GM18867 (cell line): ENCODE data around the gene TCF7L1.

Source experiments
- ATAC-seq: cut with Tn5 transposase; IDR thresholded peaks from one replicate; pipeline ENCODE4 v1.9.1; 2021; ENCODE audit warnings: mild to moderate bottlenecking, moderate library complexity; ENCODE audit not compliant: unreplicated experiment

The TCF7L1 gene

DNA sequence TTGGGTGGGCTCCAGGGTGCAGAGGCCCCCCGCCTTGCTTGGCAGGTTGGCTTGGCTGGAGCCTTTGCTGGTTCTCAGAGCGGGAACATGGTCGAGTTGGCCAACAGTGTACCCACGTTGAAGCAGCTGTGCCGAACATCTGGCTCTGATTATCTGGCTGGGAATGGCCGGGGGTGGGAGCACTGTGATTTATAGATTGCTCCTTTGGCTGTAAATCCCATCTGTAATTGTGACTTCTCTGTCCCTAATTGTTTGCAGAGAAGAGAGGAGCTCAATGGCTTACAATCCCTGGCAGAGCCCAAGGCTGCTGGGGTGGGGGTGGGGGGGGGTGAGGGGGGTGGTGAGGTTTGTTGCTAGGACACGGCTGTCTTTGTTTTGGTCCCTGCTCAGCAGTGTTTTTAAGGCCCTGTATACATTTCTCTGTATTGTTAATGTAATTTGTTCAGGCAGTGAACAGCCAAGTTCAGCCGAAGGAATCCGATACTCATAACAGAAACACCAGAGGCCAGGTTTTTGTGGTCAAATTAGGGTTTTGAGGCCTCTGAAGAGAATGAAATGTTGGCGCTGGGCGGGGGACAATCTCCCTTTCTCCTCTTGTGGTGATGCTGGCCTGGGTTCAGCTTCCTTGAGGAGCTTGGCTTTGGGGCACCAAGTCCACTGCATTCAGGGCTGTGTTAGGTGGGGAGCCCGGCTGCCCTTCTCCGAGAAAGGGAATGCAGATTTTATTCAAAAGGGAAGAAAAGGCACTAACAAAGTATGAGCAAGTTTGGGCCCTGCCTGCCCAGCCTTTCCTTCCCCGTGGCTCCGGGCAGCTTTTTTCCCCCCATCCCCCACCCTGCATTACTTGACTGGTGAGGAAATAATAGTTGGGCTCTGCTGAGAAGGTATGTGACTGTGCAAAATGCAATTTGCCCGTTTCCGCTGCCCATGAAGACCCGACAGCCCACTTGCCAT, 82.5 kb downstream of the TCF7L1 start:
- no peak for ATAC-seq

DNA sequence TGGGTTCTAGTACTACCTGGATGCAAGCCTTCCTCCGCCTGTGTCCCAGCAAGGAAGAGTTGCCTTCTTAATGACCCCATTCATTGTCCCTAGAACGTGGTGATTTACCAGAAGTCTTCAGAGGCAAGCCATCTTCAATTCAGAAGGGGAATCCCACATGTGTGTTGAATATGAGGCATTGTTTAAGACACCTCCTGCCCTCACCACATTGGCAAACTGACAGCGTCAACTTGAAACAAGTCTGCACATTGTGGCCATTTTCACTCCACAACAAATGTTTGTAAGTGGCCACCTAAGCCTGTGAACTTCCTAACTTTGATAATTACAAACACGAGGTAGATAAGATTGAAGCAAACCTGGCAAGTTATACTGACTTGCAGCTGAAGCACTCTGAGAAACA, 83.7 kb downstream of the TCF7L1 start:
- ATAC-seq = no peak

DNA sequence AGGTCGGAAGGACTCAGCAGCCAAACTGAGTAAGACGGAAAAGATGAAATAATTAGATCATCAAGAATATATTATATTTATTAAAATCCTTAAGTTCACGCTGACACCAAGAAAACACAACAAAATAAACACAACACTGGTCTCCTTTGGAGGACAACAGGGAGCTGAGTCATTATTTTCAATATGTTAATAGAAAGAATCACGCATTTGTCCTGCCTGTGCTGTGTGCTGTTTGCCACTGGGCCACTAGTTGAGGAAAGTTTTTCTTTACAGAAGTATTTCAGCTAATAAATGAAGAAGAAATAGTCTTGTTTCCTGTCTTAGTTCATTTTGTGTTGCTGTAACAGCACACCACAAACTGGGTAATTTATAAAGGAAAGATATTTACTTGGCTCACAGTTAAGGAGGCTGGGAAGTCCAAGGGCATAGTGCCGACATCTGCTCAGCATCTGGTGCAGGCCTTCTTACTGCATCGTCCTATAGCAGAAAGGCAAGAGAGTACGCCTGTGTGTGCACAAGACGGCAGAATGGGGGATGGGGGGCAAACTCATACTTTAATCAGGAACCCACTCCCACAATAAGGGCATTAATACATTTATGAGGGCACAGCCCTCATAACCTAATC, 88.0 kb downstream of the TCF7L1 start:
- ATAC-seq = no peak

DNA sequence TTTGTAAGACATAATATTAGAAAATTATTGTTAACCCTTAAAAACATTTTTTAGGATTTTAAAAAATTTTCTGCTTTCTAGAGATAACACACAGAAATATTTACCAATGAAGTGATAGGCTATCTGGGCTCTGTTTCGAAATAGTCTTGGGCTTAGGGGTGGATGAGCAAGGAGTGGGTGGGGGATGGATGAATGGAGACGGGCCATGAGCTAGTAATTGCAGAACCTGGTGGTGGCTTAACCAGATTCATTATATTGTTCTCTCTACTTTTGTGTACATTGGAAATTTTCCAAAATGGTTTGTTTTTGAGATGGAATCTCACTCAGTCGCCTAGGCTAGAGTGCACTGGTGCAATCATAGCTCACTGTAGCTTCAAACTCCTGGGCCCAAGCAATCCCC, 89.6 kb downstream of the TCF7L1 start:
- ATAC-seq = no peak

DNA sequence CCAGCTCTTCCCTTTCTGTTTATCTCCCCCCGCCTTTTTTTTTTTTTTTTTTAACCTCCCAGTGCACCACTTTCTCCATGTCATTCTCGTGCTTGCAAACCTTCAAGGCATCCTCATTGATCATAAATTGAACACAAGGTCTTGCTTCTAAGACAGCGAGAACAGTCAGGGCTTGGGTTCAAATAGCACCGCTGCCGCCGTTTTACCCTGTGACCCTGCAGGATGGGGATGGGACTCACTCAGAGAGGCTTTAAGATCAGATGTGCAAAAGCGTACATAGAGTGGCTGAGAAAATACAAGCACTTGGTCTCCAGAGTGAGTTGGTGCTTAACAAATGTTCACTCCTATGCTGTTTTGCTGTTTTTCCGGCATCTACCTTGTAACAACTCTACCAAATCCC, 93.6 kb downstream of the TCF7L1 start:
- ATAC-seq = no peak

DNA sequence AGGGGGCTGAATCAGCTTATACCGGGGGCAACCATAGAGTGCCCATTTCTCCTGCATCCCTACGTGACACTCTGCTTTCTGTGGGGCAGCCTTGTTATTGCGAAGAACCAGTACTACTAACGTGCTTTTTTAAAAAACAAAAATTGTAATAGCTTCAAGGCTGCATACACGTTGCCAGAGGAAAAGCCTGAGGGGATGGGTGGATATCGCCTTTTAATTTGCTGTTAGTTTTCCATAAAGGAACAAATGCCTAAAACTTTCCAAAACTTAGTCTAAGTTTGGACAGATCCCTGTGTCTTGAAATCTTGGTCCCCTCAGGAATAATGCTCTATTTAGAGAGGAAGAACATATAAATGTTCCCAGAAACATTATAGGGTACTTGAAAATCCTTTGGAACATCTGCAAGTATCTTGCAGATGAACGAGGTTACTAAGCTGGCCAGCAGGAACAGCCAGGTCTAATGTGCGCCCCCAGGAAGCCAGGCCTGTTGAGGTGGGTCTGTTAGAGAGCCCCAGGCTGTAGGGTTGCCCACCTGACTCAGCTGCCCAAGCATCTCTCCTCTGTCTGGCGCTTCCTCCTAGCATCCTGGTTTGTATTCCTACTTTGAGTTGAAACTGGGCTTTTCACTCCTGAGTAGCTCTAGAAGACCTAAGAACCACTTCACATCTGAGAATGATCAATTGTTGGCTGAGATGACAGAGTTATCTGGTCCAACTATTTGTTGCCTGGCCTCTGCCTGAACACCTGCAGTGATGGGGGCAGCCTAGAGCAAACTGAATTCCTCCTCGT, 97.7 kb downstream of the TCF7L1 start:
- ATAC-seq = peak; percentile 67

DNA sequence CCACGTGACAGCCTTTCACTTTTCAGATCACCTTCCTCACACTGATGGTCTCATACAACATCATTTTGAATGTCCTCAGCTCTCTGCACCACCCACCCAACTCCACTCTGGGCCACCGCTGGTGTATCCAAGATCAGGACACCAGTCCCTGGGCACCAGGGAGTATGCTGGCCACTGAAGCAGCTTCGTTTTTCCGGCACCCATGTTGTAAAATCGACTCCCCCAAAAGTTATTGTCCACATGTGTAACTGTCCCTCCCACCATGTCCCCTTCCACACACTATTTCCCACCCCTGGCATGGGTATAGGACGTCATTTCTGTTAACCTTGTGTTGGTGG, 98.2 kb downstream of the TCF7L1 start:
- ATAC-seq = no peak

DNA sequence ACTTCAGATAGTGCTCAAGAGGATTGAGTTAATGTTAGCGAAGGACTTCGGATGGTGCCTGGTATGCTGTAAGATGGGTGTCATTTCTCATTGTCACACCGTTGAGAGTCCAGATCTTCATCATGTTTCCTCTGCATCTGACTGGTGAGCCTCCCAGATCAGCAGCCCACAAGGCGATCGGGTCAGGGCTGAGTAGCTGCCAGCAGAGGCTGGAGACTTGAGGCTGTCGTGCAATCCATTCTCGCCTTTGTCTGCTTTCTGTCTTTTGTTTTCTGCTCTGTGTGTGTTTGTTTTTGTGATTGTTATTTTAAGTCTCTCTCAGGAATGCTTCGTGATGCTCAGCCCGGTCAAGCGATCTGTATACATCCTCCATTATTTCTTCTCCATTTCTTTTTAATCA, 98.8 kb downstream of the TCF7L1 start:
- ATAC-seq = no peak

DNA sequence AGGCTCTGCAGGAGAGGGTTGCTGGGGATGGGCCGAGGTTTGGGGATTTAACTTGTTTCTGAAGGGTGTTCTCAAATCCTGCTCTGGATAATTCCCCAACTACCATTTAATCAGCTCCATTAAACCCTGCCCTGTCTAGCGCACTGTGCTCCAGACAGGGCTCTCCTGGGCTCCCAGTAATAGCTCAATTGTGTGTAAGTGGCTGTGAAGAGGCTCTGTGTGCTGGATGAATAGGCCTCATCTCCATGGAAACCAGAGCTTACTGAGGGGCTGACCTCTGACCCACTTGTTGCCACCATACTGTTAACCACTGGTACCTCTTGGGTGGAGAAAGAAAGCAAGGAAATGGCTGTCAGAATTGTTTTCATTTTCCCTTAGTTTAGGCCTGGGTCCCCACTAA, 101.7 kb downstream of the TCF7L1 start:
- no peak for ATAC-seq

DNA sequence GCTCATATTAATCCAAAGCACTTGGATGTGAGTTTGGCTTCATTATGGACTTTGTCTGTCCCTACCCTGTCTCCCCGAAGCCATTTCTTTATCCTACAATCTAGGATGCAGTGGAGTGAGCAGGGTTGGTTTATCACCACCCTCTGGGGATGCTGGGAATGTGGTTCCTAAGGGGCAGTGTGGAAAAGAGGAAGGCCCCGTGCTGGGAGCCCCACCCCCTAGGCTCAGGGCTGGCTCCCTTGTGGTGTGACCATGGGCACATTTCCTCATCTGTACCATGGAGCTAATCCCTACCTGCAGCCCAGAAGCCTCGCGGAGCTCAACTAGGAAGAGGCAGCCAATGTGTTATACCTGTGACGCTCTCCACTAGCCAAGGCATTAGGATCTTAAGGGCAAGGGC, 102.1 kb downstream of the TCF7L1 start:
- ATAC-seq = no peak

DNA sequence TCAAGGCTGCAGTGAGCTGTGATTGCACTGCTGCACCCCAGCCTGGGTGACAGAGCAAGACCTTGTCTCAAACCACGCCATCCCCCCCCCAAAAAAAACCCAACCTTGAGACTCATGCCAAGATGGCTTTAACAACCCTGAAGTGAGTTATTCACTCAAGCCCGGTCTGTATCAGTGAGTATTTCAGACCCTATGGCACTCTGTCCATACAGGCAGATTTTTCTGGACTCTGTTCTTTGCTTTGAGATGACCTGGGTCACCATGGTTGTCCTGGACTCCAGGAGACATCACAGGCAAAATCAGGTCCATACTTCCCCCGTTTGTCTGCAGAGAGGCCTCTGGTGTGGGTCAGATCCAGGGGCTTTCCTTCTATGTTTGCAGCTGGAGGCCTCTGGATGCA, 102.9 kb downstream of the TCF7L1 start:
- ATAC-seq = no peak

DNA sequence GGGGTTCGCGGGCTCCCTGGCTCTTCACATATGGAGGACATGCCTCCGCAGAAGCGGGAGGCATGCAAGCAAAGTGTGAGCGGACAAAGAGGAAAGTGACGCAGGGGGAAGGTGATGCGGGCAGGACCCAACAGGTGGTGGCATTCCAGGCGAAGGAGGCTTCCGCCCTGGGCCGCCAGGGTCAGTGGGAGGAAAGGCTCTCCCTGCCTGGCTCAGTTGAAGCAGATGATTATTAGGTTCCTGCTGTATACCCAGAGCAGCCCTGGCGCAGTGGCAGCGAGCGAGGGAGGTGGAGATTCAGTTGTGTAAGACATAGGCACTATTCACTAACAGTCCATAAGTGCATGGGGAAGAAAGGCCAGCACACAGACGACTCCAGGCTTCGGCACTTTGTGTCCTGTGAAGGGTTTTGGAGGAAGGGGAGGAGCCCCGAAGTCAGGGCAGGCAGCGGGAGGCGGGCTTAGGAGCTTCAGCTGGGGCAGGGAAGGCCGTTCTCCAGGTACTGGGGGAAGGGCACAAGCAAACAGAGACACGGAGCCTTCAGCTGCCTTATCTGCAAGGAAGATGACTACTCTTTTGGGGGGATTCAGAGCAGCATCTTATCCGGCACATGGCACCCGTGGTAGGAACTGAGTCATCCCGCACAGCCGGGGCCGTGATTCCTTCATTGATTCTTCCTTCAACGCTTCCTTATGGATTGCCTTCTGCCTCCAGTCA, 104.8 kb downstream of the TCF7L1 start:
- no peak for ATAC-seq

DNA sequence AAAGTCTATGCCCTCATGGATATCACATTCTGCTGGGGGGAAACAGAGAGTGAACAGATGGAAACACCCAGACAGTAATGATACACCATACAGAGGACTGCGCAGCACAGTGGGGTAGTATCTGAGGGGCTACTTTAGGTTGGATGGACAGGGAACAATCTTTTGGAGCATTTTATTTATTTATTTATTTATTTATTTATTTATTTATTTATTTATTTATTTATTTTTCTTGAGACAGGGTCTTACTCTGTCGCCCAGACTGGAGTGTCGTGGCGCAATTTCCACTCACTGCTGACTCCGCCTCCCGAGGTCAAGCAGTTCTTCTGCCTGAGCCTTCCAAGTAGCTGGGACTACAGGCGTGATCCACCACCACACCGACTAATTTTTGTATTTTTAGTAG, 105.4 kb downstream of the TCF7L1 start:
- no peak for ATAC-seq

DNA sequence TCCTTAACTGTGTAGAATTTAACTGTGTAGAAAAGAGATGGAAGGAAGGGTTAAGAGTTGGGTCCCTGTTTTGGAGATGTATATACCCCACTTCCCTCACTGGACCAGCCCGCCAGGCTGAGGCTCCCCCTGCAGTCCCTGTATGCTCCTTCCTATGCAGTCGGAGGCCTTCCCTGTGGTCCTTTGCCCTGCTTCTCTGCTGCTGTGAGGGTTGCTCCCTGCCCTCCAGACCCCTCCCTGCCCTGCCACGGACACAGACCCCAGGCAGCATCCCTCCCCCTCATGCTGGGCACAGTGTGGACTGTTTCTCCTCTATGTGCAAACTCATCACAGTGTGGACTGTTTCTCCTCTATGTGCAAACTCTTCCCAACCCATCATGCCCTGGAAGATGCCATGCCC, 105.9 kb downstream of the TCF7L1 start:
- no peak for ATAC-seq

DNA sequence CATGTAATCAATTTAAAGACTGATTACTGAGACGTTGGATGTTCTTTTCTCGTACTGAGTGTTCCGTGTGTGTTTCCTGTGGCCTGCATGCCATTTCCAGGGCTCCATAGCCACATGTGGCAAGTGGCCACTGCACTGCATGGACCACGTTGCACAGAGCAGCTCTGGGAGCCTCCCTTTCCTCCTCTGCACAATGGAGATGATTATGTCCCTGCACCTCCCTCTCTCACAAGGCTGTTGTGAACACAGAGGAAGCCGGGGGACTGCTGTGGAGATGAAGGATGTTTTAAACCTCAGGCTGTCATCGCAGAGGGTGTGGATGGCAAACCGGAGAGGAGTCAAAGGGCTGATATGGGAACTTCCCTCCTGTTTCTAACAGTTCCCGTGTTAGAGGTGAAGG, 106.9 kb downstream of the TCF7L1 start:
- no peak for ATAC-seq

DNA sequence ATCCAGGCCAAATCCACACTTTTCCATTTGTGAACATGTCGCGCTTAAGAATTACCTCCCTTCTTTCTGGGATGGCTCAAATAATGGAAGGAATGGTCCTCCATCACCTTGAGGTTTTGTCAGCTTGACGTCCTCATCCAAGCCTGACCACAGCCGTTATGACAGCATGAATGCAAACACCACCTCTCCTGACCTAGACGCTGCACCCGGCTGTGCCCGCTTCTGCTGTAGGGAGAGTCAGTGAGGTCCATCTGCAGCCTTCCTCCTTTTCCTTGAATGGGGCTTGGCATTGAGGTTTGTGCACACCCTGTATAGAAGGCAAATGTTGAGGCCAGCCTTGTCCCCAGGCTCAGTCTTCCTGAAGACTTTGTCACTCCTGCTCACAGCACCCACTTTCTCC, 109.1 kb downstream of the TCF7L1 start:
- ATAC-seq = no peak

DNA sequence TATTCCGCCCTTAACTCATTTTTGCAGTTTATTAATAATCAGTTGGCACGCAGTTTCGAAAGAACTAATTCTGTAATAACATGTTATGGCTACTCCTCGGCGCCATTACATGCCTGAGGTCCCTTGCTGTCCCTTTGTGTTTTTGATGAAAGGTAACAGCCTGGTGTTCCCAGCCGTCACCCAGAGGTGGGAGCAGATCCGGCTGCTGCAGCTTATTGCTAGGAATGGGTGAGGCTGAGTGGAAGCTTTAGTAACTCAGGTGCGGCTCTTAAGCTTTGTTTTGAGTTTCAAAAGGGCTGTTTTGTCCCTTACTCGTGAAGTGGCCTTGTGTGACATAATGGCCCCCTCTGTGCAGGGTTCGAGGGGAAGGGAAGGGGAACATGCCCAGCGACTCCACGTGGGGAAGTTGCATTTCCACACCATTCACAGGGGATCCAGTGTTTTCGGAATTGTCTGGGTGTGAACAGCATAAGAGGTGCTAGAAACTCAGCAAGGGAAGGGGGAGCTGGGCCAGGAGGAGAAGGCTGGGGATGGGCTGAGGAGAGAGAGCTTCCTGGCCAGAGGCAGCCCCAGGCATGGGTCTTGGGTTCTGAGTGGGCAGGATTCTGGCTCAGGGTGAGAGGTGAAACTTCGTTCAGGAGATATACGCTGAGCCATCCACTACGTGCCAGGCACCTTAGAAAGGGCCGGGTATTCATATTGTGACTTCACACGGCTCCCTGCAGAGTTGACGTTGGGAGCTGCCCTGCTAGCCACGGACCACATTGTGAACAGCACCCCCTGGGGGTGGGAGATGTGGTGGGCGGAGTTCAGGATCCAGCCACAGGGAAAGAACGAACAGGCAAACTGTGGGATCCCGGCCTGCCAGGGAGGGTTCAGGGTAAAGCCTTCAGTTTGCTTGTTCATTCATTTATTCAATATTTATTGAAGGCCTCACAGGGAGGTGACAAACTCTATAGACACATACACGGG, 110.2 kb downstream of the TCF7L1 start:
- no peak for ATAC-seq

DNA sequence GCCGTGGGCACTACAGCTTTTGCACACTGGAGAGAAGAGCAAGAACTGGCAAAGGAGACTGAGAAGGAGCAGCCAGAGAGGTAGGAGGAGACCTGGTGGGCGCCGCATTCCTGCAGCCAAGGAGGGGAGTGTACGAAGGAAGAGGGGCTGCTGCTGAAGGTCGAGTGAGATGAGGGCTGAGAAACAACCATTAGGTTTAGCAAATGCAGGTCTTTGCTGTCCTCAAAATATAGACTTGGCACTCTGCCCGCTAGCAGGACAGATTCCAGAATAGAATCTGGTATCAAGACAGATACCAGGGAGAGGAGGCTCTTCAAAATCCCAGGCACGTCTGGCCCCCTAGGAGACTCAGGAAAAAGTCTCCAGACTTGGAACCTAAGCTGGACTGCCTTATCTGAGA, 111.6 kb downstream of the TCF7L1 start:
- ATAC-seq = no peak

DNA sequence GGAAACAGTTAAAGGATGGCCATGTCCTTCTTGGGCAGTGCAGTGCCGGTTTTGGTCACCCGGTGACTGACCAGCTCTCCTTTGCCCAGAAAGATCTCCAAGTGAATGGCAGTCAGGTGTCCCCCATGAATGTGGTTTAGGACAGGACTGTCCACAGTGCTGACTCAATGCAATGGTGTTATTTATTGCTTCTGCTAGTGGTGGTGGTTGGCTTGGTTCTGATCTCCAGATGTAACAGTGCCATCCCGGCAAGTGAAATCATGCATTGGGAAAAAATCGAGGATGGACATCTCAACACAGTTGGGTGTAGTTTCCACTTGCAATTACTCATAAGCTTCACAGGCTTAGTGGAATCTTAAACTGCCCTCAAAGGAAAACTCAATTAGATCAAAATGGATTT, 112.7 kb downstream of the TCF7L1 start:
- no peak for ATAC-seq

DNA sequence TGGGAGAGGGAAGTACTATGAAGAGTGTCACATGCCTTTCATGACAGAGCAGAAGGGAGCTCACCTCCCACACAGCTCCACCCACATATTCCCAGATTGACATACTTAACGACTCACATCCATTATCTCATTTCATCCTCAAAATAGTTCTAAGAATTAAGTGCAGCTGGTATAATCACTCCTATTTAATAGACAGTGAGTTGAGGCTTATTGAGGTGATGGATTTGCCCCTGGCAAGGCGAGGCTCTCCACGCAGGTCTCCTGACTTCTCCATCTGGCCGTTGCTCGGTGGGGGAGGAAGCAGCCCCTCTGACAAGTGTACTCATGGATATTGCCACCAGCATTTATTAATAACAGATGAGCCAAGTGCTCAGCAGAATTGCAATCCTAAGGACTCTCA, 113.2 kb downstream of the TCF7L1 start:
- no peak for ATAC-seq
